ENCODE data around the gene ZBTB45. TPM values are rescaled to one million over a fixed set of nuclear protein-coding genes. Genes with fewer than 3 reads are reported as not detected.
A peak's percentile ranks its signal among the peaks of the same experiment; 100 is the strongest.

ZBTB45 gene
- total RNA-seq, 1 donor from 2014 or later: 2.2 TPM

DNA sequence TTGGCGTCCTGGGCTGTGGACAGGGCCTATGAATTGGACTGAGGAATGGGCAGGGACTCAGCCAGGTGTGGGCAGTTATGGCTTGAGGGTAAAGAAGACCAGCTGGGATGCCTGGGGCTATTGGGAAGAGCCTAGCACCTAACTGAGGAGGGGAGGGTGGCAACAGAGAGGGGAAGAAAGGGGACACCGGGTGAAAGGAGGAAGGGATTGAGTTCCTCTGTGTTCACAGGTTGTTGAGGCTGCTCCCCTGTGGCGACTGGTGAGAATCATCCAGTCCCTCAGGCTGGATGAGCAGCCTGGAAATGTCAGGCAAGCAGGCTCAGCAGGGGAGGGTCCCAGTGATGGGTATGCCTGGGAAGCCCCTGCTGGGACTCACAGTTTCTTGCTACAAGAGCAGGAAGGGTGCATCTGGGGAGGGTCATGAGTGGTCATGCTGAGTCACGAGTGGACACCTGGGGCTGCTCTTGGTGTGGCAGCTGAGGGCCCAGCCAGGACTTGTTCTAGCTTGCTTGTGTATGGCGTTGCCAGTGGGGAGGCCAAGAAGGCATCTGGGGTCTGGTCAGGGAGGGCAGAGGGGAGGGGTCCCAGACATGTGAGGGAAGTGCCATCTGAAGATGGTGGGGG is 51.3 kb downstream of the ZBTB45 start:
- H3K4me1 Mint-ChIP-seq: peaks cover 19% of the 10 kb centered on the region
- Histone ChIP-seq H3K4me1 (no peaks in the 10 kb centered on the region), H3K36me3 (no peaks in the 10 kb centered on the region), H3K4me3 (peak overlapping the region; percentile 15), H4K20me1 (ENCODE audit: low read depth) (peaks cover 9% of the 10 kb centered on the region), H3K4me2 (peak overlapping the region; percentile 79), H3K9me3 (ENCODE audit: low read depth) (no peaks in the 10 kb centered on the region), H3F3A (ENCODE audit: low read depth) (peaks cover 5% of the 10 kb centered on the region), H3K27me3 (peaks cover 12% of the 10 kb centered on the region), H3K9ac (no peak overlapping the region), H2AFZ (replicated peaks) (no peak overlapping the region), H3K79me2 (ENCODE audit: low read depth) (peaks cover 9% of the 10 kb centered on the region), H3K27ac (no peak overlapping the region)
- H3K27ac Mint-ChIP-seq: no peak overlapping the region
- peaks cover 2% of the 10 kb centered on the region for H3K36me3 Mint-ChIP-seq
- H3K4me3 Mint-ChIP-seq: peak overlapping the region; percentile 85
- TF ChIP-seq EZH2phosphoT487 (IDR thresholded peaks at IDR 0.05) (no peak), EZH2 (IDR thresholded peaks at IDR 0.05) (no peak)
- TF ChIP-seq, protein P1, sequence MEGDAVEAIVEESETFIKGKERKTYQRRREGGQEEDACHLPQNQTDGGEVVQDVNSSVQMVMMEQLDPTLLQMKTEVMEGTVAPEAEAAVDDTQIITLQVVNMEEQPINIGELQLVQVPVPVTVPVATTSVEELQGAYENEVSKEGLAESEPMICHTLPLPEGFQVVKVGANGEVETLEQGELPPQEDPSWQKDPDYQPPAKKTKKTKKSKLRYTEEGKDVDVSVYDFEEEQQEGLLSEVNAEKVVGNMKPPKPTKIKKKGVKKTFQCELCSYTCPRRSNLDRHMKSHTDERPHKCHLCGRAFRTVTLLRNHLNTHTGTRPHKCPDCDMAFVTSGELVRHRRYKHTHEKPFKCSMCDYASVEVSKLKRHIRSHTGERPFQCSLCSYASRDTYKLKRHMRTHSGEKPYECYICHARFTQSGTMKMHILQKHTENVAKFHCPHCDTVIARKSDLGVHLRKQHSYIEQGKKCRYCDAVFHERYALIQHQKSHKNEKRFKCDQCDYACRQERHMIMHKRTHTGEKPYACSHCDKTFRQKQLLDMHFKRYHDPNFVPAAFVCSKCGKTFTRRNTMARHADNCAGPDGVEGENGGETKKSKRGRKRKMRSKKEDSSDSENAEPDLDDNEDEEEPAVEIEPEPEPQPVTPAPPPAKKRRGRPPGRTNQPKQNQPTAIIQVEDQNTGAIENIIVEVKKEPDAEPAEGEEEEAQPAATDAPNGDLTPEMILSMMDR (IDR thresholded peaks at IDR 0.05): no peak
- H3K27me3 Mint-ChIP-seq (ENCODE audit: insufficient read depth, low read depth): peaks cover 2% of the 10 kb centered on the region
- no peak for DNase-seq (ENCODE audit: low spot score)
- H3K9me3 Mint-ChIP-seq: no peaks in the 10 kb centered on the region

DNA sequence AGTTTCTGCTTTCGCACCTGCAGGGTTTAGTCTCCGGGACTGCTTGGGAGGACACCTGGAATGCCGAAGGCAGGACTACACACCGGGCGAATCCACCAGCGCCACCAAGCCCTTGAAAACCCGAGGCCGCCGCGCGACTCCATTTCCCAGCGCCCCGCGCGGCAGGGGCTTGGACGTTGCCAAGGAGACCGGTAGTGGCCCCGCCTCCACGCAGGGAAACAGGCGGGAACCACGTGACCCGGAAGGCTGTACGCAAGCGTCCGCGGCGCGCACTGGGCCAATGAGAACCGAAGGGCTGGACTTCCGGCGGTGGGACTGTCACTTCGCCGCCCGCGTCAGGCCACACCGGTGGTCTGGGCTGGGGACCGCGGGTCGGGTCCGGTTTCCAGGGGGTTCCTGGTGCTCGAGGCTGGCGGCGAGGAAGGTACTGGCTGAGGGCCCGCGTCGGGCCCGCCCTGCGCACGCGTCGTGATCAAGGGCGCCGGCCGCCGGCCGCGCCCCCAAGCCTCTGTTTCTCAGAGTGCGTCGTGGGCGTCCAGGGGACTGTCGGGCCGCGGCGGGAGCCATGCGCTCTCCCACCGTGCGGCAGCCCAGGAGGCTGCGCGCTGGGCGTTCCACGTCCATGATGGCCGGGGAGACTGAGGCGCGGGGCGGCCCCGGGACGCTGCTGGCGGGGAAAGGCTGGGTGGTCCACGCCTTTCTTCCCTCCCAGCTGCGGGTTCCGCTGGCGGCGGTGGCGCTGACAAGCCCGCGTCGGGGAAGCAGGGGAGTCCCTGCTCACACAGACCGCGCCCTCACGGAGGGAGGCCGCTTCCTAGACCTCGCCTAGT is 52.6 kb downstream of the ZBTB45 start, which contains the start of gene ZNF324:
Gene ZNF324, plus strand, starts transcription at position 321 of the 830 bp plus-strand sequence. CDS start 2,106 bp downstream, outside the sequence.
- H3K4me3 ChIP-seq: peak within 1 kb of the TSS; percentile 80
- peak within 1 kb of the TSS; percentile 79 for H3K4me2 ChIP-seq
- H3K4me1 ChIP-seq: no peaks in the 10 kb centered on the region
- no peaks in the 10 kb centered on the region for H3K36me3 Mint-ChIP-seq
- H3K9me3 ChIP-seq (ENCODE audit: low read depth): no peaks in the 10 kb centered on the region
- peak; percentile 100 for DNase-seq (ENCODE audit: low spot score)
- TF ChIP-seq, protein P1 (IDR thresholded peaks at IDR 0.05): no peak
- TF ChIP-seq EZH2 (IDR thresholded peaks at IDR 0.05): no peak
- no peak for TF ChIP-seq EZH2phosphoT487 (IDR thresholded peaks at IDR 0.05)
- H3K9me3 Mint-ChIP-seq: no peaks in the 10 kb centered on the region
- H3K79me2 ChIP-seq (ENCODE audit: low read depth): peaks cover 9% of the 10 kb centered on the region
- peaks cover 9% of the 10 kb centered on the region for H4K20me1 ChIP-seq (ENCODE audit: low read depth)
- H3K27ac ChIP-seq: peak within 1 kb of the TSS; percentile 76
- H3F3A ChIP-seq (ENCODE audit: low read depth): peaks cover 5% of the 10 kb centered on the region
- peaks cover 12% of the 10 kb centered on the region for H3K27me3 ChIP-seq
- H2AFZ ChIP-seq (replicated peaks): peak within 1 kb of the TSS; percentile 75
- H3K27me3 Mint-ChIP-seq (ENCODE audit: insufficient read depth, low read depth): peaks cover 2% of the 10 kb centered on the region
- peak within 1 kb of the TSS; percentile 62 for H3K9ac ChIP-seq
- H3K4me1 Mint-ChIP-seq: peaks cover 19% of the 10 kb centered on the region
- peak within 1 kb of the TSS; percentile 85 for H3K4me3 Mint-ChIP-seq
- peak within 1 kb of the TSS; percentile 53 for H3K27ac Mint-ChIP-seq
- no peaks in the 10 kb centered on the region for H3K36me3 ChIP-seq

DNA sequence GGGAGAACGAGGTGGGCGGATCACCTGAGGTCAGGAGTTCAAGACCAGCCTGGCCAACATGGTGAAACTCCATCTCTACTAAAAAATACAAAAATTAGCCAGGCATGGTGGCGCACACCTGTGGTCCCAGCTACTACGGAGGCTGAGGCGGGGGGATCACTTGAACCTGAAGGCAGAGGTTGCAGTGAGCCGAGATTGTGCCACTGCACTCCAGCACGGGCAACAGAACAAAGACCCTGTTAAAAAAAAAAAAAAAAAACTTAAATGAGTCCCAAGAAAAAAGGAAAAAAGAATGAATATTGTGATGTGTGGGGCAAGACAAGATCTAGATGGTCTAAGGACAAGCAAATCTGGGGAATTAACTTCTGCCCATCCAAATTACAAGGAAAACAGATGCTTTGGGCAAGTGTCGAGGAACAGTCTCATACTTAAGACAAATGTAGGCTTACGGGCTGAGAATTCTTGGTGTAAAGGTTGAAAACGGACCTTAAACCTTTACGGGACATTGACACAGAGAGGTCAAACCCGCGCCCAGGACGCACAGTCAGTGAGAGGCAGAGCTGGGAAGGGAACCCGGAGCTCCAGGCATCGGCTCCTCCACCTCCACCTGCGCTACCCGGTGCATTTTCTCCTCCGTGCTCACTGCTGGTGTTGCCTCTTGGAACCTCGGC is 53.4 kb downstream of the ZBTB45 start:
- Mint-ChIP-seq H3K36me3 (no peaks in the 10 kb centered on the region), H3K27me3 (ENCODE audit: insufficient read depth, low read depth) (peaks cover 2% of the 10 kb centered on the region), H3K9me3 (no peaks in the 10 kb centered on the region), H3K4me1 (peaks cover 19% of the 10 kb centered on the region), H3K27ac (peak overlapping the region; percentile 53), H3K4me3 (peak overlapping the region; percentile 85)
- Histone ChIP-seq H3K27me3 (peaks cover 12% of the 10 kb centered on the region), H3K4me3 (peak overlapping the region; percentile 80), H3F3A (ENCODE audit: low read depth) (peaks cover 5% of the 10 kb centered on the region), H3K79me2 (ENCODE audit: low read depth) (peaks cover 9% of the 10 kb centered on the region), H3K4me2 (peak overlapping the region; percentile 79), H3K9me3 (ENCODE audit: low read depth) (no peaks in the 10 kb centered on the region), H3K4me1 (no peaks in the 10 kb centered on the region), H2AFZ (replicated peaks) (peak overlapping the region; percentile 75), H3K36me3 (no peaks in the 10 kb centered on the region), H3K9ac (no peak overlapping the region), H4K20me1 (ENCODE audit: low read depth) (peaks cover 9% of the 10 kb centered on the region), H3K27ac (no peak overlapping the region)
- no peak for DNase-seq (ENCODE audit: low spot score)
- TF ChIP-seq, protein P1 (IDR thresholded peaks at IDR 0.05): no peak
- TF ChIP-seq EZH2phosphoT487 (IDR thresholded peaks at IDR 0.05) (no peak), EZH2 (IDR thresholded peaks at IDR 0.05) (no peak)

Small RNA genes within 50 kb of the gene (microRNA-seq; reads per million reads assigned to microRNA genes)
- gene MIR6807: 0.91 reads per million

Small RNA genes within 50 kb of the gene (small RNA-seq; reads per million reads assigned to genes)
- gene MIR6807 (0.16 reads per million), gene RN7SL525P (not detected), gene RN7SL693P (not detected), gene RNU6-1337P (not detected)

Other genes with a start within 250 kb of the ZBTB45 start
- 18.6 and 24.0 TPM in 2 replicates for gene ZNF8, start 240.9 kb downstream of the ZBTB45 start, total RNA-seq (ENCODE audit: low replicate concordance)
- 49.8 and 49.9 TPM in 2 replicates for gene ERVK3-1, start 214.4 kb downstream of the ZBTB45 start, total RNA-seq (ENCODE audit: low replicate concordance)
- gene ZSCAN22, start 192.8 kb downstream of the ZBTB45 start, total RNA-seq (ENCODE audit: low replicate concordance): 1.5 and 2.4 TPM in 2 replicates
- gene A1BG, start 166.3 kb downstream of the ZBTB45 start, total RNA-seq (ENCODE audit: low replicate concordance): 7.5 and 37.1 TPM in 2 replicates
- gene ZNF497, start 157.1 kb downstream of the ZBTB45 start, total RNA-seq (ENCODE audit: low replicate concordance): 3.7 and 8.0 TPM in 2 replicates
- 1.4 and 8.5 TPM in 2 replicates for gene ZNF837, start 138.8 kb downstream of the ZBTB45 start, total RNA-seq (ENCODE audit: low replicate concordance)
- 1,938 and 2,407 TPM in 2 replicates for gene RPS5, start 132.5 kb downstream of the ZBTB45 start, total RNA-seq (ENCODE audit: low replicate concordance)
- 0.62 TPM in 1 of 2 replicates, not detected in the other for gene RNF225, start 124.2 kb downstream of the ZBTB45 start, total RNA-seq (ENCODE audit: low replicate concordance)
- gene ZNF584, start 111.2 kb downstream of the ZBTB45 start, total RNA-seq (ENCODE audit: low replicate concordance): 6.9 and 9.3 TPM in 2 replicates
- 1.0 and 1.4 TPM in 2 replicates for gene ZNF132, start 79.7 kb downstream of the ZBTB45 start, total RNA-seq (ENCODE audit: low replicate concordance)
- gene ZNF324B, start 68.2 kb downstream of the ZBTB45 start, total RNA-seq (ENCODE audit: low replicate concordance): 3.2 TPM in 2 replicates
- 4.2 and 14.8 TPM in 2 replicates for gene ZNF324, start 52.7 kb downstream of the ZBTB45 start, total RNA-seq (ENCODE audit: low replicate concordance)
- 4.4 and 13.2 TPM in 2 replicates for gene ZNF446, start 43.5 kb downstream of the ZBTB45 start, total RNA-seq (ENCODE audit: low replicate concordance)
- 11.2 and 17.1 TPM in 2 replicates for gene SLC27A5, start 7.8 kb downstream of the ZBTB45 start, total RNA-seq (ENCODE audit: low replicate concordance)
- gene TRIM28, start 24.3 kb upstream of the ZBTB45 start, total RNA-seq (ENCODE audit: low replicate concordance): 390 and 678 TPM in 2 replicates
- gene CHMP2A, start 35.3 kb upstream of the ZBTB45 start, total RNA-seq (ENCODE audit: low replicate concordance): 141 and 148 TPM in 2 replicates
- 59.3 and 73.3 TPM in 2 replicates for gene UBE2M, start 38.8 kb upstream of the ZBTB45 start, total RNA-seq (ENCODE audit: low replicate concordance)
- 8.4 and 32.3 TPM in 2 replicates for gene MZF1, start 53.5 kb upstream of the ZBTB45 start, total RNA-seq (ENCODE audit: low replicate concordance)

All from neural progenitor cell (in vitro differentiated cells).